Vagina (tissue), 2 donors: Measurements from ENCODE around the gene ARHGAP42.

Experiments
- POLR2A ChIP-seq, 2 donors: fragments of 450-650 bp; IDR thresholded peaks; one replicate each; pipeline ENCODE4 v1.6.1; 2017; ENCODE audit warnings: antibody characterized with exemption in 2 of 2, mild to moderate bottlenecking in 2 of 2, moderate library complexity in 2 of 2
- POLR2AphosphoS5 ChIP-seq, 2 donors: sonication (generic); formaldehyde crosslinking; IDR thresholded peaks; one replicate each; pipeline ENCODE4 v1.9.0; 2017; ENCODE audit warnings: antibody characterized with exemption in 2 of 2, mild to moderate bottlenecking in 2 of 2, low read depth in 1 of 2; ENCODE audit not compliant: insufficient read depth in 1 of 2
- TF ChIP-seq, protein P1 (sequence below), 3 experiments: fragments of 450-650 bp in 2 of 3; fragments of 200-600 bp in 1 of 3; sonication (generic) in 1 of 3; IDR thresholded peaks; one replicate each; pipeline ENCODE4 v1.5.1; 2017 to 2019; ENCODE audit warnings: antibody characterized with exemption in 3 of 3, mild to moderate bottlenecking in 2 of 3, moderate library complexity in 2 of 3

DNA sequence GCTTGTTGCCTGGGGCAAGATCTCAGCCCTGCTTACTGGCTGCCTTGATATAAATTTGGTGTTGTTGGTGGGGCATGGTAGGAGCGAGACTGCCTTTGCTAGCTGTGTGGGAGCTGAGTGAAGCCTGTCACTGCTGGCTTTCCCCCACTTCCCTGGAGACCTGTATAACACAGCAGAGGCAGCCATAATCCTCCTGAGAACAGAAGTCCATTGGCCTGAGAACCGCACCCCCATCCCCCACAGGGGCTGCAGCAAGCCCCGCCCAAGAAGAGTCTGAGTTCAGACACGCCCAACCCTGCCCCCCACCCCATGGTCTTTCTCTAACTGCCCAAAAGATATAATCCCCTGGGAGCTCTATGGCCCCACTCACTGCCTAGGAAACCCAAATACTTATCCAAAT lies 39.2 kb upstream of the ARHGAP42 start:
- TF ChIP-seq, protein P1, sequence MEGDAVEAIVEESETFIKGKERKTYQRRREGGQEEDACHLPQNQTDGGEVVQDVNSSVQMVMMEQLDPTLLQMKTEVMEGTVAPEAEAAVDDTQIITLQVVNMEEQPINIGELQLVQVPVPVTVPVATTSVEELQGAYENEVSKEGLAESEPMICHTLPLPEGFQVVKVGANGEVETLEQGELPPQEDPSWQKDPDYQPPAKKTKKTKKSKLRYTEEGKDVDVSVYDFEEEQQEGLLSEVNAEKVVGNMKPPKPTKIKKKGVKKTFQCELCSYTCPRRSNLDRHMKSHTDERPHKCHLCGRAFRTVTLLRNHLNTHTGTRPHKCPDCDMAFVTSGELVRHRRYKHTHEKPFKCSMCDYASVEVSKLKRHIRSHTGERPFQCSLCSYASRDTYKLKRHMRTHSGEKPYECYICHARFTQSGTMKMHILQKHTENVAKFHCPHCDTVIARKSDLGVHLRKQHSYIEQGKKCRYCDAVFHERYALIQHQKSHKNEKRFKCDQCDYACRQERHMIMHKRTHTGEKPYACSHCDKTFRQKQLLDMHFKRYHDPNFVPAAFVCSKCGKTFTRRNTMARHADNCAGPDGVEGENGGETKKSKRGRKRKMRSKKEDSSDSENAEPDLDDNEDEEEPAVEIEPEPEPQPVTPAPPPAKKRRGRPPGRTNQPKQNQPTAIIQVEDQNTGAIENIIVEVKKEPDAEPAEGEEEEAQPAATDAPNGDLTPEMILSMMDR (IDR thresholded peaks at IDR 0.05): no peak
- TF ChIP-seq POLR2AphosphoS5 (IDR thresholded peaks at IDR 0.05; ENCODE audit: insufficient read depth in 1 of 2, low read depth in 1 of 2): no peak
- no peak for TF ChIP-seq POLR2A (IDR thresholded peaks at IDR 0.05)
